ENCODE measurements around the gene ZNF451. TPM values are rescaled to one million over a fixed set of nuclear protein-coding genes. Genes with fewer than 3 reads are reported as not detected.
A peak's percentile ranks its signal among the peaks of the same experiment; 100 is the strongest.

ZNF451 gene
- total RNA-seq, 2 experiments from 2014 or later: 55.9 to 56.4 TPM

DNA sequence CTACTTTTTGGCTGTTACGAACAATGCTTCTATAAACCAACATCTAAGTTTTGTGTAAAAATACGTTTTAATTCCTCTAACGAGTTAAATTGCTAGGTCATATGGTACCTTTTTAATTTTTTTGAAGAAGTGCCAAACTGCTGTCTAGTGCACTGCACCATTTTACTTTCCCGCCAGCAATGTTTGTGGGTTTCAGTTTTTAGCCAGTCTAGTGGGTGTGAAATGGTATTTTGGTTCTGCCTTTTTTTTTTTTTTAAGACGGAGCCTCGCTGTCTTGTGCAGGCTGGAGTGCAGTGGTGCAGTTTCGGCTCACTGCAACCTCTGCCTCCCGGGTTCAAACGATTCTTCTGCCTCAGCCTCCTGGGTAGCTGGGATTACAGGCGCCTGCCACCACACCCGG is 48.0 kb downstream of the ZNF451 start:
- Mint-ChIP-seq H3K36me3 (ENCODE audit: low read depth) (peaks cover 51% of the 10 kb centered on the region), H3K9me3 (no peaks in the 10 kb centered on the region), H3K4me3 (no peak overlapping the region), H3K4me1 (peaks cover 14% of the 10 kb centered on the region), H3K27ac (no peak overlapping the region), H3K27me3 (no peaks in the 10 kb centered on the region)
- CTCF ChIA-PET: interaction anchor here (1.1 kb wide), 1 partner anchor 178 kb away, joined by 3 read pairs; no protein-coding TSS in a partner anchor
- no peak for DNase-seq
- POLR2A ChIA-PET: no interaction called here

DNA sequence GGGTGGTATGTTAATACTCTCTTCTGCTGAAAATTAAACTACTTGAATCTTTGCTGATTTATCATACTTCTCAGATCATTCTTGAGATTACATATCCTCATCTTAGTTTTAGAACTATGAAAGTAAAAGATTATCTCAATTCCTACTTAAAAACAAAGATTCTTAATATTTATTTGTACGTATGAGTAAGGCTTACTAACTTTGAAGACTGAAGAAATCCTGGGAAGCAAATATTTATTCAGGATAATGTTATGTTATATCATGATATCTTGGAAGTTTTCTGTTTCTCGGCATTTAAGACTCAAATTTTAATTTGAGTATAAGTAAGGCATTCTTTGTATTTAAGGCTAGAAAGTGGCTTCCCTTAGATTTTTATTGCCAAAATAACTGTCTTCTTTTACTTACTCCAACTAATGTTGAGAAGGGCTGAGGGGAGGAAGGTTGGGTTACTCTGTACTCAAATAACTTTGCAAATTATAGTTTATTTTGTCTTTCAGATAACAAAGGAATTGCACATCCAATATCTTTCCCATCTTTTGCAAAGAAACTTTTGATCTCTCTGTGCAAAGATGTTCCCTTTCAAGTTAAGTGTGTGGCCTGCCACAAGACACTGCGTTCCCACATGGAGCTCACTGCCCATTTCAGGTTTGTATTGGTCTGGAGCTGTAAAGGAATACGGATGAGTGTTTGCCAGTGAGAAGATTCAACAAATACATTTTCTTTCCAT is 51.6 kb downstream of the ZNF451 start:
- ChIA-PET CTCF (no interaction called here), POLR2A (no interaction called here)
- no peaks in the 10 kb centered on the region for H3K27me3 Mint-ChIP-seq
- no peaks in the 10 kb centered on the region for H3K9me3 Mint-ChIP-seq
- no peak overlapping the region for H3K27ac Mint-ChIP-seq
- DNase-seq: no peak
- peaks cover 62% of the 10 kb centered on the region for H3K36me3 Mint-ChIP-seq (ENCODE audit: low read depth)
- H3K4me1 Mint-ChIP-seq: peaks cover 11% of the 10 kb centered on the region
- H3K4me3 Mint-ChIP-seq: no peak overlapping the region

DNA sequence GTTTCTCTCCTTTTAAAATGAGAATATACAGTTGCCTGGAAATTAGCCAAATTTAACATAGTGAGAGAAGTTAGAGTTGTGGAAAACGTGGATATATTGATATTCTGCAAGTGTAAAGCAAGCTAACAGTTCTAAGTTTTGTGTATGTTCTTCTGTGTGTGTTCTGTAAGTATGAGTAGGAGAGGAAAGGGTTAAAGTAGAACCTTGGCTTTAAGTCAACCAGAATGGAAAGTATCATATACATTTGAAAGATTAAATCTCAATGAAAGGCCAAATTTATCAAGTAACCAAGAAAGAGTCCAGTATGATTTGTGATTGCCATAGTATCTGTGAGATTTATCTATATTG is 52.2 kb downstream of the ZNF451 start:
- ChIA-PET POLR2A (no interaction called here), CTCF (no interaction called here)
- DNase-seq: no peak
- Mint-ChIP-seq H3K4me3 (no peak overlapping the region), H3K36me3 (ENCODE audit: low read depth) (peaks cover 61% of the 10 kb centered on the region), H3K27ac (no peak overlapping the region), H3K4me1 (peaks cover 10% of the 10 kb centered on the region), H3K9me3 (no peaks in the 10 kb centered on the region), H3K27me3 (no peaks in the 10 kb centered on the region)

DNA sequence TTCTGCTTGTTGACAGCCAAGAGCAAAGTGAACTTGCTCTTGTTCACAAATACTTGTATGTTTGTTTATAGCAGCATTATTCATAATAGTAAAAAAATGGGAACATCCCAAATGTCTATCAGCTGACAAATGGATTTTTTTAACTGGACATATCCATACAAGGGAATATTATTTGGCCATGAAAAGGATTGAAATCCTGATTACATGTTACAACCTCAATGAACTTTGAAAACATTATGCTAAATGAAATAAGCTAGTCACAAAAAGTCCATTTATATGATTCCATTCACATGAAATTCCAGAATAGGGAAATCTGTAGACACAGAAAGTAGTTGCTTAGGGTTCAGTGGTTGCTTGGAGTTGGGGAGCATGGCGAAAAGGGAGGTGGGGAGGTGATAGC is 53.7 kb downstream of the ZNF451 start:
- POLR2A ChIA-PET: no interaction called here

DNA sequence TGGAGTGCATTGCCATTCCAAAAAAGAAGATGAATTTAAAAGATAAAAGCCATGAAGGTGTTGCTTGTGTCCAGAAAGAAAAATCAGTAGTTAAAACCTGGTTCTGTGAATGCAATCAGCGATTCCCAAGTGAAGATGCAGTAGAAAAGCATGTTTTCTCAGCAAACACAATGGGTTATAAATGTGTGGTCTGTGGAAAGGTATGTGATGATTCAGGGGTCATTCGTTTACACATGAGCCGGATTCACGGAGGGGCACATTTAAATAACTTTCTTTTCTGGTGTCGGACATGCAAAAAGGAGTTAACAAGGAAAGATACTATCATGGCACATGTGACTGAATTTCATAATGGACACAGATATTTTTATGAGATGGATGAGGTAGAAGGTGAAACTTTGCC is 57.4 kb downstream of the ZNF451 start:
- Mint-ChIP-seq H3K27me3 (no peaks in the 10 kb centered on the region), H3K36me3 (ENCODE audit: low read depth) (peaks cover 76% of the 10 kb centered on the region), H3K4me3 (no peak overlapping the region), H3K27ac (no peak overlapping the region), H3K4me1 (peaks cover 26% of the 10 kb centered on the region), H3K9me3 (no peaks in the 10 kb centered on the region)
- DNase-seq: no peak
- ChIA-PET CTCF (no interaction called here), POLR2A (no interaction called here)

More for the DNA sequence above, 53.7 kb downstream of the ZNF451 start:
- H3K27me3 Mint-ChIP-seq: no peaks in the 10 kb centered on the region
- no peak for DNase-seq
- no peaks in the 10 kb centered on the region for H3K9me3 Mint-ChIP-seq
- no peak overlapping the region for H3K27ac Mint-ChIP-seq
- no peak overlapping the region for H3K4me3 Mint-ChIP-seq
- H3K36me3 Mint-ChIP-seq (ENCODE audit: low read depth): peaks cover 69% of the 10 kb centered on the region
- CTCF ChIA-PET: interaction anchor here (1.0 kb wide), 1 partner anchor 11 kb away, joined by 3 read pairs; no protein-coding TSS in a partner anchor
- peaks cover 20% of the 10 kb centered on the region for H3K4me1 Mint-ChIP-seq

DNA sequence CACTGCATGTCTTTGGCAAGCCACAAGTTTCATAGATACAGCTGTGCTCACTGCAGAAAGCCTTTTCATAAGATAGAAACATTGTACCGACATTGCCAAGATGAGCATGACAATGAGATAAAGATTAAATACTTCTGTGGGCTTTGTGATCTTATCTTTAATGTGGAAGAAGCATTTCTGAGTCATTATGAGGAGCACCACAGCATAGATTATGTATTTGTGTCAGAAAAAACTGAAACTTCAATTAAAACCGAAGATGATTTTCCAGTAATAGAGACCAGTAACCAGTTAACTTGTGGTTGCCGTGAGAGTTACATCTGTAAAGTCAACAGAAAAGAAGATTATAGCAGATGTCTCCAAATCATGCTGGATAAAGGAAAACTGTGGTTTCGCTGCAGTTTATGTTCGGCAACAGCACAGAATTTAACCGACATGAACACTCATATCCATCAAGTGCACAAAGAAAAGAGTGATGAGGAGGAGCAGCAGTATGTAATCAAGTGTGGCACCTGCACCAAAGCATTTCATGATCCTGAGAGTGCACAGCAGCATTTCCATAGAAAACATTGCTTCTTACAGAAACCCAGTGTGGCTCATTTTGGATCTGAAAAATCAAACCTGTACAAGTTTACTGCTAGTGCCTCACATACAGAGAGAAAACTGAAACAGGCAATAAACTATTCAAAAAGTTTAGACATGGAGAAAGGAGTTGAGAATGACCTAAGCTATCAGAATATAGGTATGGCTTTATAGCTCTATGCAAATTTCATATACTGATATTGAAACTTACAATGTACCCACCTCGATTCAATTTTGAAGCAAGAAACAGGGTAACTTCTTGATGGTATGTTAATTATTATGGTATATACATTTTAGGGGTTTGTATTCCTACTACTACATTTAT is 58.2 kb downstream of the ZNF451 start:
- peak overlapping the region; percentile 57 for H3K27ac Mint-ChIP-seq
- H3K4me1 Mint-ChIP-seq: peaks cover 26% of the 10 kb centered on the region
- peaks cover 70% of the 10 kb centered on the region for H3K36me3 Mint-ChIP-seq (ENCODE audit: low read depth)
- ChIA-PET CTCF (no interaction called here), POLR2A (no interaction called here)
- H3K4me3 Mint-ChIP-seq: peak overlapping the region; percentile 38
- no peaks in the 10 kb centered on the region for H3K9me3 Mint-ChIP-seq
- DNase-seq: no peak
- no peaks in the 10 kb centered on the region for H3K27me3 Mint-ChIP-seq

DNA sequence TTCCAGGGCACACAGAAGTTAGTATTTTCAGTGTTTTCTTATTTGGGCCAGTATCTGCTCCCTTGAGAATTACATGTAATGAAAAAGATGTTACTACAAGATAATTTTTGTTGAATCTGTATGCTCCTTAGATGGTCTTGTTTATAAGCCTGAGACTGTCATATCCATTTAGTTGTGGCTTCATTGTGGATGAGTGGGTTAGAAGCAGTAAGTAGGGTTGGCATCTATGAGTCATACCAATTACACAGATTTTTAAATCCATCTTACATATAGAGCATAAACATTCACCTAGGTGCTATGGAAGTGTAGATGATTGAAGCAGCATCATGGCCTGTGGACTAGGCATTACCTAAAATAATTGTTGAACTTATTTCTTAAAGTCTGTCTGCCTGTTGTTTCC is 68.7 kb downstream of the ZNF451 start:
- no peaks in the 10 kb centered on the region for H3K9me3 Mint-ChIP-seq
- H3K4me1 Mint-ChIP-seq: peaks cover 4% of the 10 kb centered on the region
- no peak overlapping the region for H3K4me3 Mint-ChIP-seq
- DNase-seq: no peak
- peaks cover 50% of the 10 kb centered on the region for H3K36me3 Mint-ChIP-seq (ENCODE audit: low read depth)
- ChIA-PET CTCF (no interaction called here), POLR2A (no interaction called here)
- no peaks in the 10 kb centered on the region for H3K27me3 Mint-ChIP-seq
- H3K27ac Mint-ChIP-seq: no peak overlapping the region

DNA sequence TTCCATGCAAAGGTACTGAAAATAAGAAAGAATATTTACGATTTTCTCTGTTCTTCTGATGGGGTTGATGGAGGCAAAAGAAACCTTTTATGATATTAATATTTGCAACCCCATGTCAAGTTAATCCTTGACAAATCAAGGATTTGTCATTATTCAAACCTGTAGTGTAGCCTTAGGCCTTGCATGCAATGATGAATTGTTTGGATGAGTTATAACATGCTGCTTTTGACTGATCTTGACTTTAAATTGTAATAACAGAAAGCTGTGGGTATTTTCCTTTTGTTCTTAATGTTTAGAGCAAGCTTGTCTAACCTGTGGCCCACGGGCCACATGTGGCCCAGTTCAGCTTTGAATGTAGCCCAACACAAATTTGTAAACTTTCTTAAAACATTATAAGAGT is 69.1 kb downstream of the ZNF451 start:
- no peak overlapping the region for H3K27ac Mint-ChIP-seq
- no peak overlapping the region for H3K4me3 Mint-ChIP-seq
- H3K36me3 Mint-ChIP-seq (ENCODE audit: low read depth): peaks cover 51% of the 10 kb centered on the region
- peaks cover 4% of the 10 kb centered on the region for H3K4me1 Mint-ChIP-seq
- DNase-seq: no peak
- POLR2A ChIA-PET: no interaction called here
- no peaks in the 10 kb centered on the region for H3K27me3 Mint-ChIP-seq
- no peaks in the 10 kb centered on the region for H3K9me3 Mint-ChIP-seq
- CTCF ChIA-PET: no interaction called here

DNA sequence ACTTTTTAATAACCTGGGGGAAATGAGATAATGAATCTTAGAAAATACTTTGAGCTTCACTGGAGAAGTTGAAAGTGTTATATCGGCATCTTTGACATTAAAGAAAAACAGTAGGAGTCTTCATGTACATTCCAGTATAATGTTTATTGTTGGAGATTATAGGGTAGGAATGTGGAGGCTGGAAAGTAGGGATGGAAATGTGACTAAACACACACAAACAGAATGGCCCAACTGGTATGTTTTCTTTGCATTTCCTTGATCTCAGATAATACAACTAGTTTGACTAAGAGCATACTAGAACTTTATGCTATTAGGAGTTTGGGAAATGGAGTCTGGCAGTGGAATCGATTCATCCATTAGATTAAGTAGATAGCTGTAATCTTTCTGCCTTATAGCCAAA is 72.0 kb downstream of the ZNF451 start:
- ChIA-PET POLR2A (interaction anchor here (2.6 kb wide), 1 partner anchor 10 kb away, joined by 11 read pairs; the partner anchor contains the start of gene BAG2), CTCF (no interaction called here)
- no peak overlapping the region for H3K4me3 Mint-ChIP-seq
- H3K36me3 Mint-ChIP-seq (ENCODE audit: low read depth): peaks cover 59% of the 10 kb centered on the region
- peaks cover 6% of the 10 kb centered on the region for H3K9me3 Mint-ChIP-seq
- H3K27ac Mint-ChIP-seq: no peak overlapping the region
- no peaks in the 10 kb centered on the region for H3K27me3 Mint-ChIP-seq
- DNase-seq: no peak
- peaks cover 4% of the 10 kb centered on the region for H3K4me1 Mint-ChIP-seq

DNA sequence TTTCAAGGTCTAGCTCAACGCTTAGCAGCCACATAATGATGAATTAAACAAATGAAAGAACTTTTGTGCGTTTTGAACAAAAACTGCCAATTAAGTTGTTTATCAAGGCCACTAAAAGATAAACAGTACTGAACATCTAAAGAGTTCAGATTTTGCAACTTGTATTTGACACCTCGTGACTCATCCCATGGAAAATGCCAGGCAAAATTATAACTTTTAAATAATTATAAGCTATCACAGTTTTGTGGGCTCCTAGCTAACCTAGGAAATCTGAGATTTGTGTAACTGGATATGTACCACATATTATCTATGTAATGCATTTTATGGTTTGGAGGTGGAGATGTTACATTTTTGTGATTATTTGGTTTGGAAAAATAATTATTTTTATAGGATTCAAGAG is 72.5 kb downstream of the ZNF451 start:
- Mint-ChIP-seq H3K4me1 (peaks cover 4% of the 10 kb centered on the region), H3K27ac (no peak overlapping the region), H3K27me3 (no peaks in the 10 kb centered on the region), H3K4me3 (no peak overlapping the region), H3K9me3 (peaks cover 6% of the 10 kb centered on the region), H3K36me3 (ENCODE audit: low read depth) (peaks cover 61% of the 10 kb centered on the region)
- DNase-seq: no peak
- ChIA-PET CTCF (no interaction called here), POLR2A (interaction anchor here (2.6 kb wide), 1 partner anchor 10 kb away, joined by 11 read pairs; the partner anchor contains the start of gene BAG2)

DNA sequence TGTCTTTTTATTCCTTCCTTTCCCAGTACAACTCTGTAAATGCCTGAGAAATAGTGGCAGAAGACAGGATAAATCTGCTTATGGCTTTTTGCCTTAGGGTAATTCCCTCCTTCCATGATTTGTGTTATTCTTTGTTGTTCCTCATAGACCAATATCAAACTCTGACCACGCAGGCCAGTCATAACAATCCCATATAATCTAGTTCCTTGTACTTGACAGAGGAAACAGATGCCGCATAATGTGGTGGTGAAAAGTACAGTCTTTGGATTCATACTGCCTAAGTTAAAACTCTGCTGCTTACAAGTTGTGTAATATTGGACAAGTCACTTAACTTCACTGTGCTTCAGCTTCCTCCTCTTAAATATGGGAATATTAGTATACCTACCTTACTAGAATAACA is 74.0 kb downstream of the ZNF451 start:
- CTCF ChIA-PET: no interaction called here
- POLR2A ChIA-PET: no interaction called here
- Mint-ChIP-seq H3K27ac (no peak overlapping the region), H3K36me3 (ENCODE audit: low read depth) (peaks cover 60% of the 10 kb centered on the region), H3K4me1 (no peaks in the 10 kb centered on the region), H3K4me3 (no peak overlapping the region), H3K9me3 (peaks cover 6% of the 10 kb centered on the region), H3K27me3 (no peaks in the 10 kb centered on the region)
- DNase-seq: no peak

DNA sequence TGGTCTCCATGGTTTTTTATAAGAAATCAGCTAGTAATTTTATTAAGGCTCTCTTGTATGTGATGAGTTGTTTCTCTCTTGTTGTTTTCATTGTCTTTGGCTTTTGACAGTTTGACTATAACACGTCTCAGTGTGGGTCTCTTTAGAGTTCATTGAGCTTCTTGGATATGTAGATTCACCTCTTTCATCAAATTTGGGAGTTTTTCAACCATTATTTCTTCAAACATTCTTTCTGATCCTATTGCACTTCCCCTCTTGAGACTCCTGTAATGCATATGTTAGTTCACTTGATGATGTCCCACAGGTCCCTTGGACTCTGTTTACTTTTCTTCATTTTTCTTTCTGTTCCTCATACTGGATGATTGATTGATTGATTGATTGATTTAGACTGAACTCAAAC is 75.1 kb downstream of the ZNF451 start:
- Mint-ChIP-seq H3K36me3 (ENCODE audit: low read depth) (peaks cover 62% of the 10 kb centered on the region), H3K27ac (no peak overlapping the region), H3K4me3 (no peak overlapping the region), H3K4me1 (peaks cover 3% of the 10 kb centered on the region), H3K27me3 (no peaks in the 10 kb centered on the region), H3K9me3 (peaks cover 6% of the 10 kb centered on the region)
- POLR2A ChIA-PET: no interaction called here
- DNase-seq: no peak
- CTCF ChIA-PET: no interaction called here

DNA sequence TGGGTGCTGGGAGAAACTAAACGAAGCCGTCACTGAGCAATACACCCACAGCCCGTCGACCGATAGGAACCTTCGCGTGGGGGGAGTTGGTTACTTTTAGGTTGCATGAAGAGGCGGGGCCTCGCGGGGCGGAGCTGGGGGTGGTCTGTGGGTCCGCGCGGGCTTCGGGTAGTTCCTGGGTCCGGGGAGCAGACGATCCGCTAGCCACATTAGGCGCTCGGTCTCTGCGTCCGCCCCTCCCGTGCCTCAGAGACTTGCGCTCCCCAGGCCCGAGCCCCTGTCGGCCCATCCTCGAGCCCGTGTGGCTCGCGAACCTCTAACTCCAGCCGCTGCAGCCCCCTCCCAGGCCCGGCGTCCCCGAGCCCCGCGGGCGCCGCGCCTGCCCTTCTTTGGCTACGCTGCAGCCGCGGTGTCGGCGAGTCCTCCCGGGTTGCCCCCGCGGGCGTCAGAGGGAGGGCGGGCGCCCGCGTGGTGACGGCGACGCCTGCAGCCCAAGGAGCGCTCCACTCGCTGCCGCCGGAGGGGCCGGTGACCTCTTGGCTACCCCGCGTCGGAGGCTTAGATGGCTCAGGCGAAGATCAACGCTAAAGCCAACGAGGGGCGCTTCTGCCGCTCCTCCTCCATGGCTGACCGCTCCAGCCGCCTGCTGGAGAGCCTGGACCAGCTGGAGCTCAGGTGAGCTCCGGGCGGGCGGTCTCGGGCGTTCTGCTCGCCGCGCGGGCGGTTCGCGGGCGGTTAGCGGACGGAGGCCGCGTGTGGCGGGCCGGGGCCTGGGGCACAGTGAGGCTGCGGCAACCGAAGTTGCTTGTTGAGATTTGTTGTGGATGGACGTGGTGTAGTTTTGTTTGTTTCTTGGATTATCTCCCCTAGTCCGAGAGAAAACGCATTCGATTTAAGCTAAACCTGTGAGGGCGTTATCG is 82.4 kb downstream of the ZNF451 start, which contains the start of gene BAG2:
Gene BAG2 (plus strand): TSS at position 191 of the 920 bp plus-strand sequence. CDS start 372 bp downstream, at position 563.
- CTCF ChIA-PET: interaction anchor here (0.7 to 2.5 kb wide), 9 partner anchors 11 to 269 kb away, joined by 3 to 7 read pairs (median 3); partner anchors contain the start of genes PRIM2 and RAB23
- DNase-seq: peak; percentile 90
- Mint-ChIP-seq H3K27ac (peak within 1 kb of the TSS; percentile 85), H3K27me3 (no peaks in the 10 kb centered on the region), H3K36me3 (ENCODE audit: low read depth) (peaks cover 14% of the 10 kb centered on the region), H3K4me1 (peaks cover 44% of the 10 kb centered on the region), H3K9me3 (no peaks in the 10 kb centered on the region), H3K4me3 (peak within 1 kb of the TSS; percentile 87)
- POLR2A ChIA-PET: interaction anchor here (0.9 to 2.2 kb wide), 14 partner anchors 10 to 217 kb away, joined by 3 to 11 read pairs (median 4); partner anchors contain the start of genes BEND6, KIAA1586, PRIM2 and RAB23
